ENCODE data around the gene C1orf159.

GRCh38 chr1:1124508-1124785, 8.6 kb upstream of the C1orf159 start:
- TF ChIP-seq, protein P1, sequence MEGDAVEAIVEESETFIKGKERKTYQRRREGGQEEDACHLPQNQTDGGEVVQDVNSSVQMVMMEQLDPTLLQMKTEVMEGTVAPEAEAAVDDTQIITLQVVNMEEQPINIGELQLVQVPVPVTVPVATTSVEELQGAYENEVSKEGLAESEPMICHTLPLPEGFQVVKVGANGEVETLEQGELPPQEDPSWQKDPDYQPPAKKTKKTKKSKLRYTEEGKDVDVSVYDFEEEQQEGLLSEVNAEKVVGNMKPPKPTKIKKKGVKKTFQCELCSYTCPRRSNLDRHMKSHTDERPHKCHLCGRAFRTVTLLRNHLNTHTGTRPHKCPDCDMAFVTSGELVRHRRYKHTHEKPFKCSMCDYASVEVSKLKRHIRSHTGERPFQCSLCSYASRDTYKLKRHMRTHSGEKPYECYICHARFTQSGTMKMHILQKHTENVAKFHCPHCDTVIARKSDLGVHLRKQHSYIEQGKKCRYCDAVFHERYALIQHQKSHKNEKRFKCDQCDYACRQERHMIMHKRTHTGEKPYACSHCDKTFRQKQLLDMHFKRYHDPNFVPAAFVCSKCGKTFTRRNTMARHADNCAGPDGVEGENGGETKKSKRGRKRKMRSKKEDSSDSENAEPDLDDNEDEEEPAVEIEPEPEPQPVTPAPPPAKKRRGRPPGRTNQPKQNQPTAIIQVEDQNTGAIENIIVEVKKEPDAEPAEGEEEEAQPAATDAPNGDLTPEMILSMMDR (IDR thresholded peaks at IDR 0.05), result no peak
- TF ChIP-seq EZH2 (IDR thresholded peaks at IDR 0.05) (no peak), EZH2phosphoT487 (IDR thresholded peaks at IDR 0.05) (no peak)

All from neural progenitor cell (in vitro differentiated cells).